Mucosa of descending colon (tissue), 3 donors: Measurements from ENCODE around the gene KIAA0040. TPM values are rescaled to one million over a fixed set of nuclear protein-coding genes. Genes with fewer than 3 reads are reported as not detected.

Experiments used
- ATAC-seq: fragments of 200-7000 bp; cut with Tn5 transposase; one replicate; pipeline ENCODE4 v1.9.1; 2020; ENCODE audit warnings: mild to moderate bottlenecking, moderate library complexity
- DNase-seq, 3 donors: peaks; one replicate each; pipeline ENCODE4 v3.0.0-alpha.2; 2020
- H3K36me3 ChIP-seq: fragments of 200-600 bp; one replicate; pipeline ENCODE4 v1.8.0; 2021; ENCODE audit warnings: low read depth, mild to moderate bottlenecking
- H3K4me1 ChIP-seq: fragments of 200-600 bp; one replicate; pipeline ENCODE4 v1.8.0; 2021; ENCODE audit warnings: low read depth, mild to moderate bottlenecking
- H3K4me3 ChIP-seq: fragments of 200-600 bp; one replicate; pipeline ENCODE4 v1.8.0; 2021; ENCODE audit warnings: mild to moderate bottlenecking
- H3K9me3 ChIP-seq: fragments of 200-600 bp; one replicate; pipeline ENCODE4 v1.8.0; 2021; ENCODE audit warnings: mild to moderate bottlenecking
- CTCF ChIP-seq: fragments of 200-600 bp; IDR thresholded peaks from one replicate; pipeline ENCODE4 v1.8.0; 2022; ENCODE audit warnings: antibody characterized with exemption, mild to moderate bottlenecking
- intact Hi-C, 2 donors: fragments of 100-400 bp; cut with DNase I in 1 of 2; cut with micrococcal nuclease in 1 of 2; formaldehyde crosslinking; loops; one replicate each; pipeline versions ENCODE4 v1.11.0 to v1.11.1; 2022; cut with DNase I, micrococcal nuclease
- total RNA-seq, 3 donors: library from RNA; stranded (reverse); fragmentation: NEBNext Ultra II Directional in 2 of 3; extraction: Animal tissue kit (Norgen Biotek cat#: 25700) in 2 of 3; gene quantifications; one replicate each; pipeline versions ENCODE4 v1.2.1 to v1.2.4, GENCODE V29; 2021 to 2023
- donor health status: DM: no; HTN: no; CAD: no; lungs with moderate emphysema.
- donor health status: DM: no; HTN: no; CAD: no.
- donor health status: DM: no; HTN: yes; CAD: no.

The KIAA0040 gene
- total RNA-seq, 3 donors from 2014 or later: 13.3 to 18.8 (median 13.3) TPM

GRCh38 chr1:175148068-175148467 is 44.5 kb downstream of the KIAA0040 start:
- no peak for DNase-seq
- intact Hi-C loops: no loop called here
- Histone ChIP-seq H3K4me3 (no peak overlapping the region), H3K9me3 (no peaks in the 10 kb centered on the region), H3K4me1 (no peaks in the 10 kb centered on the region), H3K36me3 (no peaks in the 10 kb centered on the region)
- ATAC-seq: no peak
- no peak for TF ChIP-seq CTCF

GRCh38 chr1:175147569-175147968 is 45.0 kb downstream of the KIAA0040 start:
- TF ChIP-seq CTCF: no peak
- Histone ChIP-seq H3K4me3 (no peak overlapping the region), H3K9me3 (no peaks in the 10 kb centered on the region), H3K4me1 (no peaks in the 10 kb centered on the region), H3K36me3 (no peaks in the 10 kb centered on the region)
- intact Hi-C loops: no loop called here
- no peak for DNase-seq
- no peak for ATAC-seq

- Histone ChIP-seq H3K9me3 (no peaks in the 10 kb centered on the region), H3K36me3 (no peaks in the 10 kb centered on the region), H3K4me3 (no peak overlapping the region), H3K4me1 (no peaks in the 10 kb centered on the region)
- intact Hi-C loops: no loop called here
- peak; percentile 69 for TF ChIP-seq CTCF
- DNase-seq: peak; percentile 63 to 75 (median 74)
- peak; percentile 75 for ATAC-seq
Measured at GRCh38 chr1:175146529-175147213, 45.9 kb downstream of the KIAA0040 start.

GRCh38 chr1:175145899-175146528 is 46.6 kb downstream of the KIAA0040 start:
- TF ChIP-seq CTCF: no peak
- Histone ChIP-seq H3K9me3 (no peaks in the 10 kb centered on the region), H3K36me3 (no peaks in the 10 kb centered on the region), H3K4me1 (no peaks in the 10 kb centered on the region), H3K4me3 (no peak overlapping the region)
- ATAC-seq (no peak), DNase-seq (no peak)
- intact Hi-C loops: no loop called here

- DNase-seq (no peak), ATAC-seq (no peak)
- no peaks in the 10 kb centered on the region for H3K9me3 ChIP-seq
- H3K4me1 ChIP-seq: no peaks in the 10 kb centered on the region
- no peak for TF ChIP-seq CTCF
- no peak overlapping the region for H3K4me3 ChIP-seq
- intact Hi-C loops: no loop called here
- no peaks in the 10 kb centered on the region for H3K36me3 ChIP-seq
Measured at GRCh38 chr1:175138579-175138978, 54.0 kb downstream of the KIAA0040 start.
